ENCODE results near the gene PDIA5. TPM values are rescaled to one million over a fixed set of nuclear protein-coding genes. Genes with fewer than 3 reads are reported as not detected.
A peak's percentile ranks its signal among the peaks of the same experiment; 100 is the strongest.

Gene PDIA5
- total RNA-seq, 1 experiment from 2014 or later, result 24.3 TPM

- Mint-ChIP-seq H3K4me3 (no peak overlapping the region), H3K27me3 (ENCODE audit: low read depth) (no peaks in the 10 kb centered on the region), H3K4me1 (no peaks in the 10 kb centered on the region), H3K36me3 (ENCODE audit: insufficient read depth in 1 of 3, low read depth in 3 of 3) (peaks cover 3 to 34% (median 13%) of the 10 kb centered on the region in 3 experiments; a peak in 6 of 7 replicates), H3K9me3 (no peaks in the 10 kb centered on the region), H3K27ac (no peak overlapping the region)
- Histone ChIP-seq H2BK5ac (ENCODE audit: insufficient read length, low read length) (no peak overlapping the region), H2AFZ (ENCODE audit: low read length) (no peak overlapping the region), H4K91ac (ENCODE audit: insufficient read length, low read depth, low read length) (no peak overlapping the region), H2BK12ac (ENCODE audit: insufficient read length, low read depth, low read length) (no peak overlapping the region), H3K9ac (ENCODE audit: extremely low read depth, insufficient read length, low read length) (no peak overlapping the region), H3K56ac (ENCODE audit: insufficient read length, low read depth, low read length) (no peak overlapping the region), H4K8ac (replicated peaks; ENCODE audit: insufficient read length, low read depth, low read length) (no peak overlapping the region), H3K23ac (ENCODE audit: insufficient read length, low read depth, low read length) (no peak overlapping the region), H3K14ac (ENCODE audit: insufficient read depth, low read length) (no peak overlapping the region), H3K79me2 (ENCODE audit: insufficient read depth, low read length) (no peaks in the 10 kb centered on the region), H3K27ac (ENCODE audit: insufficient read length, low read depth, low read length) (no peak overlapping the region), H4K5ac (ENCODE audit: insufficient read length, low read depth, low read length) (no peak overlapping the region), H3K27me3 (ENCODE audit: insufficient read depth, low read length) (no peaks in the 10 kb centered on the region), H3K23me2 (ENCODE audit: insufficient read length, low read depth, low read length, poor library complexity, severe bottlenecking) (no peaks in the 10 kb centered on the region), H3K4me2 (ENCODE audit: insufficient read depth, insufficient read length, low read length) (no peak overlapping the region), H3K79me1 (ENCODE audit: insufficient read depth, low read depth, low read length, poor library complexity, severe bottlenecking) (no peaks in the 10 kb centered on the region), H3K4me1 (ENCODE audit: insufficient read depth, low read length) (no peaks in the 10 kb centered on the region), H2AK5ac (ENCODE audit: insufficient read length, low read length) (no peak overlapping the region), H2BK120ac (ENCODE audit: low read depth, low read length, poor library complexity, severe bottlenecking) (no peak overlapping the region), H3K4ac (ENCODE audit: low read depth, low read length) (no peak overlapping the region), H2BK20ac (ENCODE audit: low read depth, low read length, poor library complexity, severe bottlenecking) (no peak overlapping the region), H3K18ac (ENCODE audit: insufficient read length, low read depth, low read length) (no peak overlapping the region), H2BK15ac (ENCODE audit: low read depth, low read length) (no peak overlapping the region), H3T11ph (ENCODE audit: low read length) (no peak overlapping the region), H4K20me1 (ENCODE audit: control insufficient read depth, insufficient read depth, insufficient read length) (no peaks in the 10 kb centered on the region), H3K9me3 (ENCODE audit: control insufficient read depth, low read depth, low read length) (no peaks in the 10 kb centered on the region)
- DNase-seq, result peak; percentile 10
- TF ChIP-seq, protein P1, sequence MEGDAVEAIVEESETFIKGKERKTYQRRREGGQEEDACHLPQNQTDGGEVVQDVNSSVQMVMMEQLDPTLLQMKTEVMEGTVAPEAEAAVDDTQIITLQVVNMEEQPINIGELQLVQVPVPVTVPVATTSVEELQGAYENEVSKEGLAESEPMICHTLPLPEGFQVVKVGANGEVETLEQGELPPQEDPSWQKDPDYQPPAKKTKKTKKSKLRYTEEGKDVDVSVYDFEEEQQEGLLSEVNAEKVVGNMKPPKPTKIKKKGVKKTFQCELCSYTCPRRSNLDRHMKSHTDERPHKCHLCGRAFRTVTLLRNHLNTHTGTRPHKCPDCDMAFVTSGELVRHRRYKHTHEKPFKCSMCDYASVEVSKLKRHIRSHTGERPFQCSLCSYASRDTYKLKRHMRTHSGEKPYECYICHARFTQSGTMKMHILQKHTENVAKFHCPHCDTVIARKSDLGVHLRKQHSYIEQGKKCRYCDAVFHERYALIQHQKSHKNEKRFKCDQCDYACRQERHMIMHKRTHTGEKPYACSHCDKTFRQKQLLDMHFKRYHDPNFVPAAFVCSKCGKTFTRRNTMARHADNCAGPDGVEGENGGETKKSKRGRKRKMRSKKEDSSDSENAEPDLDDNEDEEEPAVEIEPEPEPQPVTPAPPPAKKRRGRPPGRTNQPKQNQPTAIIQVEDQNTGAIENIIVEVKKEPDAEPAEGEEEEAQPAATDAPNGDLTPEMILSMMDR (conservative IDR thresholded peaks at IDR 0.05), result no peak
- WGBS (ENCODE audit: extremely low coverage, insufficient read length, low lambda C conversion rate), result no CpG with 5 or more reads among the region's 10 CpGs
These were observed 92.1 kb downstream of the PDIA5 start for GRCh38 chr3:123158899-123159390.

All from H9 (cell line).